CD4-positive, CD25-positive, alpha-beta regulatory T cell (primary cell): ENCODE results near the gene MON2. TPM values are rescaled to one million over a fixed set of nuclear protein-coding genes. Genes with fewer than 3 reads are reported as not detected.

ENCODE experiments used
- ATAC-seq, 2 donors: fragments of 150-1000 bp; cut with Tn5 transposase; one replicate each; pipeline ENCODE4 v1.10.0; 2021; ENCODE audit warnings: low read depth in 2 of 2, moderate number of reproducible peaks in 2 of 2, moderate library complexity in 1 of 2
- DNase-seq, 3 donors: peaks; one replicate each; pipeline versions ENCODE4 v3.0.0 to v3.0.0-alpha.2; 2012 to 2022; ENCODE audit warnings: mixed read lengths in 1 of 3
- H3K27ac ChIP-seq: one replicate; pipeline ENCODE4 v1.7.0; 2013; ENCODE audit warnings: mild to moderate bottlenecking, low read length; ENCODE audit not compliant: insufficient read depth, poor library complexity, severe bottlenecking
- H3K27me3 ChIP-seq: one replicate; pipeline ENCODE4 v1.7.0; 2013; ENCODE audit warnings: low read length; ENCODE audit not compliant: control insufficient read depth, insufficient read depth
- H3K36me3 ChIP-seq: one replicate; pipeline ENCODE4 v1.7.0; 2013; ENCODE audit warnings: mild to moderate bottlenecking, low read length, moderate library complexity; ENCODE audit not compliant: control insufficient read depth, insufficient read depth
- H3K4me1 ChIP-seq: 2 replicates; pipeline ENCODE4 v1.7.0; 2013; ENCODE audit warnings: mild to moderate bottlenecking, low read length; ENCODE audit not compliant: insufficient read depth, control insufficient read depth, poor library complexity, severe bottlenecking
- H3K4me3 ChIP-seq: one replicate; pipeline ENCODE4 v1.7.0; 2013; ENCODE audit warnings: low read depth, mild to moderate bottlenecking, low read length, moderate library complexity
- H3K9me3 ChIP-seq, 2 experiments: 1 replicate in 1 of 2; 2 replicates in 1 of 2; pipeline ENCODE4 v1.7.0; 2013; ENCODE audit warnings: low read length in 2 of 2, mild to moderate bottlenecking in 1 of 2, moderate library complexity in 1 of 2; ENCODE audit not compliant: control insufficient read depth in 2 of 2
- H3K27ac Mint-ChIP-seq, 3 donors: one replicate each; pipeline ENCODE4 v1.8.0; 2020 to 2022; ENCODE audit warnings: mild to moderate bottlenecking in 3 of 3, mixed read lengths in 3 of 3, moderate library complexity in 2 of 3
- H3K27me3 Mint-ChIP-seq: one replicate; pipeline ENCODE4 v1.8.0; 2022; ENCODE audit warnings: mild to moderate bottlenecking, mixed read lengths
- H3K36me3 Mint-ChIP-seq: one replicate; pipeline ENCODE4 v1.8.0; 2020; ENCODE audit warnings: mixed read lengths
- H3K4me1 Mint-ChIP-seq, 4 donors: one replicate each; pipeline ENCODE4 v1.8.0; 2020 to 2022; ENCODE audit warnings: mixed read lengths in 4 of 4, mild to moderate bottlenecking in 1 of 4
- H3K4me3 Mint-ChIP-seq, 4 donors: one replicate each; pipeline ENCODE4 v1.8.0; 2020 to 2022; ENCODE audit warnings: mild to moderate bottlenecking in 4 of 4, mixed read lengths in 4 of 4, moderate library complexity in 3 of 4
- H3K9me3 Mint-ChIP-seq, 7 donors: one replicate each; pipeline ENCODE4 v1.8.0; 2020 to 2022; ENCODE audit warnings: mixed read lengths in 7 of 7, mild to moderate bottlenecking in 3 of 7, moderate library complexity in 2 of 7
- polyA plus RNA-seq, 4 donors: library from polyadenylated mRNA; unstranded; fragments of 300-500 nt; fragmentation: Illumina TruSeq; gene quantifications; one replicate each; pipeline ENCODE4 v1.2.3, GENCODE V29; 2021
- total RNA-seq: library from RNA; stranded (reverse); gene quantifications from one replicate; pipeline ENCODE4 v1.2.3, GENCODE V29; 2022

MON2 gene
- total and polyA plus RNA-seq, 5 donors from 2014 or later: 14.4 to 70.1 (median 16.2) TPM

- no peaks in the 10 kb centered on the region for H3K4me1 ChIP-seq
- H3K36me3 Mint-ChIP-seq: peaks cover 33% of the 10 kb centered on the region
- H3K4me3 Mint-ChIP-seq: no peak overlapping the region
- H3K9me3 ChIP-seq: no peaks in the 10 kb centered on the region
- no peak overlapping the region for H3K4me3 ChIP-seq
- DNase-seq: no peak
- no peak overlapping the region for H3K27ac Mint-ChIP-seq
- peaks cover 23% of the 10 kb centered on the region for H3K36me3 ChIP-seq
- H3K4me1 Mint-ChIP-seq: peaks cover 0 to 10% (median 1%) of the 10 kb centered on the region in 4 donors
- H3K9me3 Mint-ChIP-seq: no peaks in the 10 kb centered on the region
- H3K27ac ChIP-seq: no peak overlapping the region
- no peaks in the 10 kb centered on the region for H3K27me3 ChIP-seq
- no peak for ATAC-seq
- H3K27me3 Mint-ChIP-seq: no peaks in the 10 kb centered on the region
Measured at GRCh38 chr12:62586850-62587249, 120.2 kb downstream of the MON2 start.

DNA sequence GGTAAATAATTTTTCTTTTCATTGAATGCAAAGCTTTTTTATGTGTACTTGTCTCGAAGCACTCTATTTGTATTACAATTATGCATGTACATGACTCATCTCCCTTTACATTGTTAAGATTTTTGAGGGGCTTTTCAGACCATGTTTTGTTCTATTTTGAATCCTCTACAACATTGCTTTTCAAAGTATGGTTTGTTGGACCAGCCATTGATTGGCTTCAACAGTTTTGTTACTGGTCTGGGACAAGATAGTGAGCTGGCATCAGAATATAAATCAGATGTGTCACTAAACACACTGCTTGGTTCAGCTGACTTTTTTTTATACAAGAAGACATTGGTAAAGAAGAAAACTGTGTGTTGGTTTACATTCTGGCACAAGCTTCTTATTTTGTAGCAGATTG is 122.3 kb downstream of the MON2 start:
- Histone ChIP-seq H3K9me3 (no peaks in the 10 kb centered on the region), H3K4me1 (no peaks in the 10 kb centered on the region), H3K36me3 (peaks cover 25% of the 10 kb centered on the region), H3K27ac (no peak overlapping the region), H3K4me3 (no peak overlapping the region), H3K27me3 (no peaks in the 10 kb centered on the region)
- DNase-seq: no peak
- Mint-ChIP-seq H3K4me3 (no peak overlapping the region), H3K27ac (no peak overlapping the region), H3K9me3 (no peaks in the 10 kb centered on the region), H3K27me3 (no peaks in the 10 kb centered on the region), H3K36me3 (peaks cover 36% of the 10 kb centered on the region), H3K4me1 (peaks cover 0 to 9% (median 1%) of the 10 kb centered on the region in 4 donors)
- no peak for ATAC-seq

DNA sequence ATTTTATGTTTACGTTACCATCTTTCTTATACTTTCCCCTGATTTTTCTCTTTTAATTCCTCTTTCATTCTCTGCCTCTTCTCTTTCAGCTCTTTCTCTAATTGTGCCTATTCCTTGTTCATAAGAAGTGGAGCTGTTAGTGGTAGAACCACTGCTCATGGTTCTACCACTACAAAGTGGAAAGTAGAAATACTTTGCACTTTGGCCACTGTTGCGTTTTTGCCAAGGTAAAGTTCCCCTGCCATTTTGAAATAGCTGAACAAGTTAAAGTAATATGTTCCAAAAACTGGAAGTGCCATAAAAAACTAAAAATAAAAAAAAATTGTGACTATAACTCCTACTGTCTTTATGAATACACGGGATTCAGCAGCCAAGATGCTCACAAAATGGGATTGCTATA is 130.6 kb downstream of the MON2 start:
- Histone ChIP-seq H3K36me3 (peaks cover 4% of the 10 kb centered on the region), H3K4me1 (peaks cover 7% of the 10 kb centered on the region), H3K9me3 (no peaks in the 10 kb centered on the region), H3K4me3 (no peak overlapping the region), H3K27me3 (no peaks in the 10 kb centered on the region), H3K27ac (no peak overlapping the region)
- H3K4me3 Mint-ChIP-seq: peak overlapping the region in 1 of 4 donors; percentile 10
- no peaks in the 10 kb centered on the region for H3K27me3 Mint-ChIP-seq
- DNase-seq (no peak), ATAC-seq (no peak)
- peaks cover 6% of the 10 kb centered on the region for H3K36me3 Mint-ChIP-seq
- no peaks in the 10 kb centered on the region for H3K9me3 Mint-ChIP-seq
- H3K27ac Mint-ChIP-seq: no peak overlapping the region
- H3K4me1 Mint-ChIP-seq: peaks cover 0 to 7% (median 5%) of the 10 kb centered on the region in 4 donors

DNA sequence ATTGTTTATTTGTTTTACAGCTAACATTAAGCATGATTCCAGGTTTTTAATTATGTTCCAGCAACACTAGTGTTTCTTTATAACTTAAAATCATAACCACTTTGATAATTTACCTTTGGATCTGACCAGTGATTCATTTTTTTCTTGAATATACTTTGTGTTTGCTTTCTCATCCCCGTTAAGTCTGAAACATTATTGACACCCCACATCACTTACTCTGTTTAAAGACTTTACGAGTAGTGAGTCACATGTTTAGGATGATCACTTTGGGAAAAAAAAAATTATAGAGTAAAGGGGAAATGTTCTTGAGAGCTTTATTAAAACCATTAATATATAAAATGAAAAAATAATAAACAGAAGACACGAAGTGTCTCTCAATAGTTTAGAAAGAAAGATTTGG is 132.2 kb downstream of the MON2 start:
- Mint-ChIP-seq H3K4me3 (no peak overlapping the region), H3K36me3 (no peaks in the 10 kb centered on the region), H3K9me3 (no peaks in the 10 kb centered on the region), H3K4me1 (peaks cover 0 to 15% (median 8%) of the 10 kb centered on the region in 4 donors), H3K27me3 (peaks cover 5% of the 10 kb centered on the region), H3K27ac (no peak overlapping the region)
- H3K4me1 ChIP-seq: peaks cover 11% of the 10 kb centered on the region
- H3K27ac ChIP-seq: no peak overlapping the region
- DNase-seq (no peak), ATAC-seq (no peak)
- H3K36me3 ChIP-seq: no peaks in the 10 kb centered on the region
- no peak overlapping the region for H3K4me3 ChIP-seq
- H3K9me3 ChIP-seq: no peaks in the 10 kb centered on the region
- no peaks in the 10 kb centered on the region for H3K27me3 ChIP-seq

DNA sequence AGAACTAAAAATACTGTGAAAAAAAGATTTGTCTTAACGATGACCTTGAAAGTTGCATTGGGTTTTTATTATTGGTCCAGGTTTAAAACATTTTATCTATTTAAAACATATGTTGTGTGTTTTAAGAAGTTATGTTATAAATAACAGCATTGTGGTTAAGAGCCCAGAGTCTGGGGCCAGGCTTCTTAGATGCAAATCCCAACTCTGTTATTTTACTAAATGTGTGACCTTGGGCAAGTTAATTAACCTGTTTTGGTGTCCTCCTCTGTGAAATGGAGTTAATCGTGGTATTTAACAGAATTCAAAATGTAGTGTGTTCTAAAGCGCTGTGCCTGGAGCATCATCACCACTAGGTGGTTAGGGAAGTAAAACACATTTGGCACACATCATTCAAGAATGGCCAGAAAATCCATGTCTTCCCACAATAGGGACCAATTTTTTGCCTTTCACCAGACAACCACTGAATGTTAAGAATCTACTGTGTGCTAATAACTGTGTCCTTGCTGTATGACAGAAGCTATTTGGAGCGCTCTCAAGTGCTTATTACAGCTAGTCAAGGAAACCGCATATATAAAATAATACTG is 133.3 kb downstream of the MON2 start:
- Histone ChIP-seq H3K36me3 (no peaks in the 10 kb centered on the region), H3K27ac (no peak overlapping the region), H3K4me3 (no peak overlapping the region), H3K9me3 (no peaks in the 10 kb centered on the region), H3K27me3 (no peaks in the 10 kb centered on the region), H3K4me1 (peaks cover 22% of the 10 kb centered on the region)
- DNase-seq (peak in 1 of 3 donors; percentile 19), ATAC-seq (no peak)
- H3K36me3 Mint-ChIP-seq: no peaks in the 10 kb centered on the region
- H3K4me3 Mint-ChIP-seq: peak overlapping the region in 1 of 4 donors; percentile 97
- peaks cover 5% of the 10 kb centered on the region for H3K27me3 Mint-ChIP-seq
- no peak overlapping the region for H3K27ac Mint-ChIP-seq
- H3K9me3 Mint-ChIP-seq: no peaks in the 10 kb centered on the region
- H3K4me1 Mint-ChIP-seq: peaks cover 0 to 26% (median 17%) of the 10 kb centered on the region in 4 donors

- no peaks in the 10 kb centered on the region for H3K36me3 Mint-ChIP-seq
- Histone ChIP-seq H3K9me3 (no peaks in the 10 kb centered on the region), H3K4me1 (peaks cover 34% of the 10 kb centered on the region), H3K27ac (peak overlapping the region; percentile 100), H3K36me3 (no peaks in the 10 kb centered on the region), H3K4me3 (peak overlapping the region; percentile 82), H3K27me3 (no peaks in the 10 kb centered on the region)
- no peak for ATAC-seq
- no peak for DNase-seq
- peak overlapping the region; percentile 85 to 99 (median 97) for H3K4me3 Mint-ChIP-seq
- no peaks in the 10 kb centered on the region for H3K9me3 Mint-ChIP-seq
- H3K4me1 Mint-ChIP-seq: peaks cover 0 to 44% (median 32%) of the 10 kb centered on the region in 4 donors
- H3K27me3 Mint-ChIP-seq: peaks cover 5% of the 10 kb centered on the region
- H3K27ac Mint-ChIP-seq: peak overlapping the region; percentile 84 to 99 (median 99)
Measured at GRCh38 chr12:62601765-62602164, 135.1 kb downstream of the MON2 start.

- Mint-ChIP-seq H3K27ac (peak overlapping the region; percentile 99), H3K27me3 (peaks cover 5% of the 10 kb centered on the region), H3K4me3 (peak overlapping the region; percentile 85 to 99 (median 97)), H3K4me1 (peaks cover 0 to 50% (median 36%) of the 10 kb centered on the region in 4 donors), H3K9me3 (no peaks in the 10 kb centered on the region), H3K36me3 (no peaks in the 10 kb centered on the region)
- H3K9me3 ChIP-seq: no peaks in the 10 kb centered on the region
- no peaks in the 10 kb centered on the region for H3K36me3 ChIP-seq
- peak overlapping the region; percentile 100 for H3K27ac ChIP-seq
- H3K27me3 ChIP-seq: no peaks in the 10 kb centered on the region
- ATAC-seq (peak; percentile 64 to 66), DNase-seq (peak; percentile 79 to 95 (median 86))
- peak overlapping the region; percentile 82 for H3K4me3 ChIP-seq
- peaks cover 37% of the 10 kb centered on the region for H3K4me1 ChIP-seq
Measured at GRCh38 chr12:62602255-62603060, 135.8 kb downstream of the MON2 start.
